Measurements from ENCODE around the gene ZDHHC22. TPM values are rescaled to one million over a fixed set of nuclear protein-coding genes. Genes with fewer than 3 reads are reported as not detected.
A peak's percentile ranks its signal among the peaks of the same experiment; 100 is the strongest.

The ZDHHC22 gene, protein sequence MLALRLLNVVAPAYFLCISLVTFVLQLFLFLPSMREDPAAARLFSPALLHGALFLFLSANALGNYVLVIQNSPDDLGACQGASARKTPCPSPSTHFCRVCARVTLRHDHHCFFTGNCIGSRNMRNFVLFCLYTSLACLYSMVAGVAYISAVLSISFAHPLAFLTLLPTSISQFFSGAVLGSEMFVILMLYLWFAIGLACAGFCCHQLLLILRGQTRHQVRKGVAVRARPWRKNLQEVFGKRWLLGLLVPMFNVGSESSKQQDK
- not detected for total RNA-seq
- not detected for polyA plus RNA-seq (2013, experiment 1 of 2)
- polyA plus RNA-seq (2013, experiment 2 of 2) = 0.03 TPM
- total RNA-seq = 0 to 0.13 (median 0) reads per million in 172 experiments

GRCh38 chr14:77141214-77142004, at the start of gene ZDHHC22:
ZDHHC22 (minus strand) TSS chr14:77141791; CDS start chr14:77139738, 2,053 bp downstream.
- DNase-seq = no peak
- Histone ChIP-seq H3K9me3 (ENCODE audit: control insufficient read depth in 1 of 2, insufficient read depth in 1 of 2, low read length in 2 of 2) (peaks cover 0 to 9% of the 10 kb centered on the region in 2 experiments), H3K4me3 (ENCODE audit: low read length) (no peak within 1 kb of the TSS), H3K4me1 (ENCODE audit: insufficient read depth, low read length) (peaks cover 25% of the 10 kb centered on the region), H3K36me3 (ENCODE audit: insufficient read depth, low read length) (no peaks in the 10 kb centered on the region), H3K27me3 (ENCODE audit: control insufficient read depth in 1 of 2, insufficient read depth in 2 of 2, low read length in 2 of 2) (peaks cover 73 to 83% of the 10 kb centered on the region in 2 experiments), H3K27ac (ENCODE audit: low read depth in 1 of 2, low read length in 2 of 2) (no peak within 1 kb of the TSS)
- Mint-ChIP-seq H3K36me3 (ENCODE audit: low read depth) (no peaks in the 10 kb centered on the region), H3K9me3 (no peaks in the 10 kb centered on the region), H3K27ac (no peak within 1 kb of the TSS), H3K4me1 (ENCODE audit: low read depth) (peaks cover 28% of the 10 kb centered on the region), H3K27me3 (peaks cover 88% of the 10 kb centered on the region), H3K4me3 (peak within 1 kb of the TSS; percentile 55)
- POLR2A ChIA-PET = no interaction called here
- CTCF ChIA-PET = no interaction called here
- no peak for ATAC-seq (ENCODE audit: poor library complexity)
- no peak for TF ChIP-seq CTCF (IDR thresholded peaks at IDR 0.05)
- intact Hi-C loops (cut with DNase I, micrococcal nuclease) = no loop called here

- intact Hi-C loops (cut with DNase I, micrococcal nuclease) = no loop called here
- Histone ChIP-seq H3K27ac (ENCODE audit: low read depth in 1 of 2, low read length in 2 of 2) (no peak overlapping the region), H3K4me3 (ENCODE audit: low read length) (no peak overlapping the region), H3K4me1 (ENCODE audit: insufficient read depth, low read length) (no peaks in the 10 kb centered on the region), H3K27me3 (ENCODE audit: control insufficient read depth in 1 of 2, insufficient read depth in 2 of 2, low read length in 2 of 2) (peaks cover 2 to 4% of the 10 kb centered on the region in 2 experiments), H3K36me3 (ENCODE audit: insufficient read depth, low read length) (no peaks in the 10 kb centered on the region), H3K9me3 (ENCODE audit: control insufficient read depth in 1 of 2, insufficient read depth in 1 of 2, low read length in 2 of 2) (peaks cover 0 to 9% of the 10 kb centered on the region in 2 experiments)
- no peaks in the 10 kb centered on the region for H3K4me1 Mint-ChIP-seq (ENCODE audit: low read depth)
- H3K27ac Mint-ChIP-seq = no peak overlapping the region
- no peak for TF ChIP-seq CTCF (IDR thresholded peaks at IDR 0.05)
- peaks cover 29% of the 10 kb centered on the region for H3K27me3 Mint-ChIP-seq
- ATAC-seq (ENCODE audit: poor library complexity) (no peak), DNase-seq (no peak)
- no peak overlapping the region for H3K4me3 Mint-ChIP-seq
- ChIA-PET POLR2A (no interaction called here), CTCF (no interaction called here)
- H3K36me3 Mint-ChIP-seq (ENCODE audit: low read depth) = no peaks in the 10 kb centered on the region
- H3K9me3 Mint-ChIP-seq = no peaks in the 10 kb centered on the region
Measured at GRCh38 chr14:77190977-77191376, 49.4 kb upstream of the ZDHHC22 start.

- no peaks in the 10 kb centered on the region for H3K4me1 ChIP-seq (ENCODE audit: insufficient read depth, low read length)
- POLR2A ChIA-PET = no interaction called here
Measured at GRCh38 chr14:77189479-77189878, 47.9 kb upstream of the ZDHHC22 start.

More at GRCh38 chr14:77189479-77189878, 47.9 kb upstream of the ZDHHC22 start:
- Mint-ChIP-seq H3K27me3 (peaks cover 38% of the 10 kb centered on the region), H3K4me3 (no peak overlapping the region), H3K4me1 (ENCODE audit: low read depth) (no peaks in the 10 kb centered on the region), H3K27ac (no peak overlapping the region), H3K36me3 (ENCODE audit: low read depth) (no peaks in the 10 kb centered on the region), H3K9me3 (no peaks in the 10 kb centered on the region)
- H3K27ac ChIP-seq (ENCODE audit: low read depth in 1 of 2, low read length in 2 of 2) = no peak overlapping the region
- peaks cover 2 to 4% of the 10 kb centered on the region in 2 experiments for H3K27me3 ChIP-seq (ENCODE audit: control insufficient read depth in 1 of 2, insufficient read depth in 2 of 2, low read length in 2 of 2)
- H3K36me3 ChIP-seq (ENCODE audit: insufficient read depth, low read length) = no peaks in the 10 kb centered on the region
- CTCF ChIA-PET = no interaction called here
- ATAC-seq (ENCODE audit: poor library complexity) = no peak
- no peak for DNase-seq
- H3K9me3 ChIP-seq (ENCODE audit: control insufficient read depth in 1 of 2, insufficient read depth in 1 of 2, low read length in 2 of 2) = peaks cover 0 to 5% of the 10 kb centered on the region in 2 experiments
- intact Hi-C loops (cut with DNase I, micrococcal nuclease) = no loop called here
- TF ChIP-seq CTCF (IDR thresholded peaks at IDR 0.05) = no peak
- no peak overlapping the region for H3K4me3 ChIP-seq (ENCODE audit: low read length)
